Putamen (tissue), 1 donor: ENCODE measurements around the gene SNAP23.
"Not testable (repeated sequence)": the region's sequence is repeated elsewhere in the genome, so short reads cannot be mapped to it uniquely, and the experiment has no call there.

ENCODE experiments used
- DNase-seq: peaks from one replicate; pipeline ENCODE4 v3.0.0-alpha.2; 2016; ENCODE audit warnings: low spot score

SNAP23 gene

DNA sequence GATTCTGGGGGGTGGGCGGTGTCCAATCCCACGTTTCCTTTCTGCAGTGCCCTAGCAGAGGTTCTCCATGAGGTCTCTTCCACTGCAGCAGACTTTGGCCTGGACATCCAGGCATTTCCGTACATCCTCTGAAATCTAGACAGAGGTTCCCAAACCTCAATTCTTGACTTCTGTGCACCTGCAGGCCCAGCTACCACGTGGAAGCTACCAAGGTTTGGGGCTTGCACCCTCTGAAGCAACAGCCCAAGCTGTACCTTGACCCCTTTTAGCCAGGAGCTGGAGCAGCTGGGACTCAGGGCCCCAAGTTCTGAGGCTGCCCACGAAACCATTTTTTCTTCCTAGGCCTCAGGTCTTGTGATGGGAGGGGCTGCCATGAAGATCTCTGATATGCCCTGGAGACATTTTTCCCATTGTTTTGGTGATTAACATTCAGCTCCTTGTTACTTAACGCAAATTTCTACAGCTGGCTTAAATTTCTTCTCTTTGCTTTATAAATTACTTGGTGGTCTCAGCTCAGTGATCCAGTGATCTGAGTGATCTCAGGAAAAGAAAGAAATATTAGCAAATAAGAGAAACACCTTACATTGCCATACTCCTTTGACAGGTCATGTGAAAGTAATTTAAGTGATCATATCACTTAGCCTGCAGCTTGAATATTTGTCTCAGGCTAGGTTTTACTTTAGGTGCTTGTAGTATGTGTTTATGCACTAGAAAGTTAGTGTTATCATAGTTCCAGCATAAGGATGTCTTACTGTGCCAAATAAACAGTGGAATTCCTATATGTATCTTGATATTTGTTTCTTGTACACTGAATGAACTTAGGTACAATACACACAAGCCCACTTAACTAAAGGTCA is 3.0 kb downstream of the SNAP23 start:
- no peak for DNase-seq

DNA sequence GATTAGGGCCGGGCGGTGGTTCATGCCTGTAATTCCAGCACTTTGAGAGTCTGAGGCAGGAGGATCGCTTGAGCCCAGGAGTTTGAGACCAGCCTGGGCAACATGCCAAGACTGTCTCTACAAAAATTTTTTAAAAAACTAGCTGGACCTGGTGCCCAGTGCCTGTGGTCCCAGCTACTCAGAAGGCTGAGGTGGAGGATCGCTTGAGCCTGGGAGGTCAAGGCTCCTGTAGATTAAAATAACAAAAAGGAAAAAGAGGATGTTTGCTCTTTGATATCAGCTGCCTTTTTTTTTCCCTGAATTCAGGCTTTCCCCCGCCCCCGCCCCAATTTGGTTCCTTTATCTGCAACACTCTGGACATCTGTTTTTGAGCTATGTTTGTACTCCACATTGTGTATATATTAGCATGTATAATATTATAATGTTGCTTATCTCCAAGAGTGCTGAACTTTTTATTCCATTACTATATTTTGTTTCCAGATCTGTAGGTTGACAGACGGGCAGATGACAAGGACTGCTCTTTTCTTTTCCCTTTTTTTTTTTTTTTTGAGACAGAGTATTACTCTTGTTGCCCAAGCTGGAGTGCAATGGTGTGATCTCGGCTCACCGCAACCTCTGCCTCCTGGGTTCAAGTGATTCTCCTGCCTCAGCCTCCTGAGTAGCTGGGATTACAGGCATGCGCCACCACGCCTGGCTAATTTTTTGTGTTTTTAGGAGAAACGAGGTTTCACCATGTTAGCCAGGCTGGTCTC is 4.6 kb downstream of the SNAP23 start:
- no peak for DNase-seq

GRCh38 chr15:42502477-42502876 is 7.0 kb downstream of the SNAP23 start:
- DNase-seq, result no peak

- DNase-seq, result no peak
These were observed 8.4 kb downstream of the SNAP23 start for GRCh38 chr15:42503825-42504224.

GRCh38 chr15:42504631-42505030 is 9.2 kb downstream of the SNAP23 start:
- no peak for DNase-seq

GRCh38 chr15:42507514-42507913 is 12.1 kb downstream of the SNAP23 start:
- DNase-seq, result no peak

GRCh38 chr15:42508263-42508690 is 12.8 kb downstream of the SNAP23 start:
- DNase-seq, result no peak

- DNase-seq, result no peak
These were observed 15.0 kb downstream of the SNAP23 start for GRCh38 chr15:42510258-42511006.

GRCh38 chr15:42511007-42511391 is 15.6 kb downstream of the SNAP23 start:
- DNase-seq, result no peak

DNA sequence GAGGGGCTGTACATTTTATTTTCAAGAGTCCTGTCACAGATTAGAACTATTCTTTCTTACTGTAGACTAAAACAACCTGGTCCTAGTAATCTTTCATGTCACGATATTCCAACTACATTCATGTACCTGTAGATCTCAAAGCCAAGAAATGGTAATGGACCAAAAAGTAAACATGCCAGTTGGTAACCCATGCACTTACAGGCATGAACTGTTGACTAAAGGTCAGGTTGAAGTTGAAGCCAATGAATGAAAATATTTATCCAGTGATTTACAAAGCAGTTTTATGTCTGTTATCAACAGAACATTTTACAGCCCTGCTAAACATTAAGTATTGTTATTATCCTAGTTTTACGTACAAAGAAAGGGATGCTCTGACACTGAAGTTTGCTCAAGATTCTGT is 27.9 kb downstream of the SNAP23 start:
- no peak for DNase-seq

DNA sequence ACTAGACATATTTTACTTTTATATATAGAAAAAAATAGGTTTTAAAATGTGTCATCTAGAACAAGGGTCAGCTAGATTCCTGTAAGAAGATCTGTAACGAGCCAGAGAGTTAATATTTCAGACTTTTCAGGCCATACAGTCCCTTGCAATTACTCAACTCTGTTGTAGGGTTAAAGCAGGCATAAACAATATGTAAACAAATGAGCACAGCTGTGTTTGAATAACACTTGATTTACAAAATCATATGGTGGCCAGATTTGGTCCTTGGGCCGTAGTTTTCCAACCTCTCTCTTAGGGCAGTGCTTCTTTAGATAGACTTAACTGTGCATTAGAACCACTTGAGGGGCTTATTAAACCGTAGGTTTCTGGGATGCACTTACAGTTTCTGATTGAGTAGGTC is 33.5 kb downstream of the SNAP23 start:
- no peak for DNase-seq

GRCh38 chr15:42533246-42533645 is 37.8 kb downstream of the SNAP23 start:
- no peak for DNase-seq

- no peak for DNase-seq
These were observed 49.6 kb downstream of the SNAP23 start for GRCh38 chr15:42544853-42545629.

- DNase-seq, result no peak
These were observed 52.4 kb downstream of the SNAP23 start for GRCh38 chr15:42547918-42548248.

- DNase-seq, result peak; percentile 80
These were observed 53.0 kb downstream of the SNAP23 start, which contains the start of the genes HAUS2 and LRRC57 for GRCh38 chr15:42548249-42549031. Gene HAUS2 (plus strand): TSS chr15:42548838. CDS start chr15:42548873, 35 bp downstream. Gene LRRC57 (minus strand): TSS chr15:42548793. CDS start chr15:42548434, 359 bp downstream.

- peak; percentile 25 for DNase-seq
These were observed 53.6 kb downstream of the SNAP23 start for GRCh38 chr15:42549032-42549491.

DNA sequence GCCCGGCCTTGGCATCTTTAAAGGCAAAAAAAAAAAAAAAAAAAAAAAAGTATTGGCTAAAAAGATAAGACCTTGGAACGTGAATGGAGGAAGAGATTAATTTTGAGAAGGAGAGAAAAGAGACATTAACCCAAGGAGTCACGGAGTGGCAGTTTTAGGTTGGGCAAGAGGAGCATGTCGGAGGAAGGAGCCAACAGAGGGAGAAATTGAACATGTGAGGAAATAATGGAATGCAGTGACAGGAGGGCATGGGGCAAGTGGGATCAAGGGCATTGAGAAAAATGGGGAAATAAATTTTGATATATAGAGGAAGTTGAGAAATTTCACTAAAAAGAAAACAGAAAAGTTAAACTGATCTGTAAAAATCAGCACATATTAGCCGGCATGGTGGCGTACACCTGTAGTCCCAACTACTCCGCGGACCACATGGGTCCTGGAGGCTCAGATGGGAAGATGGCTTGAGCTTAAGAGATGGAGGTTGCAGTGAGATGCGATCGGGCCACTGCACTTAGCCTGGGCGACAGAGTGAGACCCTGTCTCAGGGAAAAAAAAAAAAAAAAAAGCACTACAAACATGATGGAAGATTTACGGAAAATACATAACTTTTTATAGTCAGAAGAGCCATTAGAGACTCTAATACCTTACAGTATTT is 54.4 kb downstream of the SNAP23 start:
- no peak for DNase-seq

- DNase-seq, result no peak
These were observed 58.1 kb downstream of the SNAP23 start for GRCh38 chr15:42553554-42553953.

GRCh38 chr15:42556550-42557207 is 61.2 kb downstream of the SNAP23 start:
- DNase-seq, result not testable (repeated sequence)

DNA sequence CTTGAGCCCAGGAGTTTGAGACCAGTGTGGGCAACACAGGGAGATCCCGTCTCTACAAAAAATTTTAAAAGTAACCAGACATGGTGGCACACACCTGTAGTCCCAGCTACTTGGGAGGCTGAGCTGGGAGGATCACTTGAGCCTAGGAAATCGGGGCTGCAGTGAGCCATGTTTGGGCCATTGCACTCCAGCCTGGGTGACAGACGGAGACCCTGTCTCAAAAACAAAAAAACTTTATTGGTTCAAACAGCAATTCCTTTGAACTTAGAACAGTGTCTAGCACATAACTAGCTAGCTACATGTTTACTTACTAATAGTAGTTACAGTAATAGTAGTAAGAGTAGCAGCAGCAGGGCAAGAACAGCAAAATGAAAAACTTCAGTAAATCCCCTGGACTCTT is 63.3 kb downstream of the SNAP23 start:
- no peak for DNase-seq
